ENCODE results near the gene DROSHA.
A peak's percentile ranks its signal among the peaks of the same experiment; 100 is the strongest.

DROSHA gene

DNA sequence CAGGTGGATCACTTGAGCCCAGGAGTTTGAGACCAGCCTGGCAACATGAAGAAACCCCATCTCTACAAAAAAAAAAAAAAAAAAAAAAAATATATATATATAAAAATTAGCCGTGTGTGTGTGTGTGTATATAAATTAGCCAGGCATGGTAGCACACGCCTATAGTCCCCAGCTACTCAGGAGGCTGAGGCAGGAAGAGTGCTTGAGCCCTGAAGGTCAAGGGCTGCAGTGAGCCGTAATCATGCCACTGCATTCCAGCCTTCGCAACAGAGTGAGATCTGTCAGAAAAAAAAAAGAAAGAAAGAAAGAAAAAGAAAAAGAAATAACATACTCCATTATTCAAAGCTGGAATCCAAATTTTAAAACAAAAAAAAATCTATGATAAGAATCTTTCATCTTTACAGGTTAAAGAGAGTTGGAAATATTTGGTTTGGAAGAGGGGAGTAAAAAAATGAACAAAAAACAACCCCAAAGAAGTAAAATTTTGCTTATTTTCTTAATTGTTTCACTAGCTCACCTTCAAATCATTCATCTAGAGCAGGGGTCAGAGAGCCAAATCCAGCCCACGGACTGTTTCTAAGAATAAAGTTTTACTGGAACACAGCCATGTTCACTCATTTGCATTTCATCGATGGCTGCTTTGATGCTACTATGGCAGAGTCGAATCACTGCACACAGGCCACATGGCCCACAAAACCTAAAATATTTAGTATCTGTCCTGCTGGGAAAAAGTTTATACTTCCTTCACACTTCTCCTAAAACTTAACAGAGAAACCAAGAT is 109.9 kb downstream of the DROSHA start:
- no peak for ATAC-seq
- Mint-ChIP-seq H3K4me1 (no peaks in the 10 kb centered on the region), H3K27me3 (no peaks in the 10 kb centered on the region), H3K4me3 (no peak overlapping the region), H3K27ac (peak overlapping the region in 1 of 2 donors; percentile 68), H3K9me3 (no peaks in the 10 kb centered on the region)
- no peak for DNase-seq

DNA sequence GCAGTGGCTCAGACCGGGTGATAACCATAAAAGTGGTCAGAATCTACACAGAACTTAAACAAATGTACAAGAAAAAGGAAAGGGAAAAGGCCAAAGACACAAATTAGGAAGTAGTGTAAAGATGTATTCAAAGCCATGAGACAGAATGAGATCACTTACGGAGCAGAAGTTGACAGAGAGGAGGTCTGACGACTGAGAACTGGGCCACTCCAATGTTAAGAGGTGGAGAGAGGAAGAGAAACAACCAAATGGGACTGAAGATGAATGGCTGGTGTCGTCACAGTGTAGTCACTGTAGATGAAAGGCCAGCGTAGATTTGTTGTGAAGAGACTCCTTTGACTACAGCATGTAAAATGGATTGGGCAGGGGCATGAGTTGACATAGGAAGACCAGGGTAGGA is 114.4 kb downstream of the DROSHA start:
- ATAC-seq (no peak), DNase-seq (no peak)
- Mint-ChIP-seq H3K4me1 (peaks cover 6% of the 10 kb centered on the region), H3K27ac (no peak overlapping the region), H3K9me3 (no peaks in the 10 kb centered on the region), H3K27me3 (no peaks in the 10 kb centered on the region), H3K4me3 (no peak overlapping the region)

DNA sequence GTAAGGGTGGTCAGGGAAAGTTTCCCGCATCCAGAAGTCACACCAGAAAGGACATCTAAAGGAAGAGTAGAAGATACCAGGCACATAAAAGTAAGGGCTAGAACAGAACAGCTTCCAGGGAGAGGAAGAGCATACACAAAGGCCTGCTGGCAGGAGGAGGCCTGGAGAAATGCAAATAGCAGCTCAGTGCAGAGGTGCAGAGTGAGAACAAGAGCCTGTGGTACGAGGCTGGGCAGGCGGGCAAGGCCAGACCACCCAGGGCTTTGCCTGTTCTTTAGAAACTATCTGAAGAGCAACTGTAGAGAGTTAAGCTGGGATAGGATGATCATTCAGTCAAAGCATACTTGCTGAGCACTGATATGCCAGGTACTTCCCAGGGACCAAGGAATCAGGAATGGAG is 115.3 kb downstream of the DROSHA start:
- DNase-seq (no peak), ATAC-seq (no peak)
- Mint-ChIP-seq H3K4me3 (no peak overlapping the region), H3K4me1 (peaks cover 6% of the 10 kb centered on the region), H3K27me3 (no peaks in the 10 kb centered on the region), H3K27ac (no peak overlapping the region), H3K9me3 (no peaks in the 10 kb centered on the region)

DNA sequence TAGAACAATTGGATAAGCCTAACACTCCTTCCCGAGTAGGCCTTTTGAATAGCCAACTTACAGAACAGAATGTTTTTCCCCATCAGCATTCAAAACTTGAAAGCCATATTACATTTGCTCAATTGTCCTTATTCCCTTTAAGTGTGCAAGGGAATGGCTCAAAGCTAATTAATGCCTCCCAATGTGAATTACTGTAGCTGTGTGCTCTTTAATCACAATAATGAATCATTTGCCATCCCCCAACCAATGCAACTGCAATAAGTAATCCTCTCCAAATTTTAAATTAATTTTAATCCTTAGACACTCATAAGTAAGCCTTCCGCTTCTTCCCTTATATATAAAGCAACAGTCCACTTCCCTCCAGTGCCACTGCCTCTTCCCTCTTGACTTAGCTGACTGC is 115.9 kb downstream of the DROSHA start:
- no peaks in the 10 kb centered on the region for H3K9me3 Mint-ChIP-seq
- no peak overlapping the region for H3K4me3 Mint-ChIP-seq
- H3K27ac Mint-ChIP-seq: no peak overlapping the region
- no peaks in the 10 kb centered on the region for H3K27me3 Mint-ChIP-seq
- DNase-seq (no peak), ATAC-seq (no peak)
- peaks cover 6% of the 10 kb centered on the region for H3K4me1 Mint-ChIP-seq

DNA sequence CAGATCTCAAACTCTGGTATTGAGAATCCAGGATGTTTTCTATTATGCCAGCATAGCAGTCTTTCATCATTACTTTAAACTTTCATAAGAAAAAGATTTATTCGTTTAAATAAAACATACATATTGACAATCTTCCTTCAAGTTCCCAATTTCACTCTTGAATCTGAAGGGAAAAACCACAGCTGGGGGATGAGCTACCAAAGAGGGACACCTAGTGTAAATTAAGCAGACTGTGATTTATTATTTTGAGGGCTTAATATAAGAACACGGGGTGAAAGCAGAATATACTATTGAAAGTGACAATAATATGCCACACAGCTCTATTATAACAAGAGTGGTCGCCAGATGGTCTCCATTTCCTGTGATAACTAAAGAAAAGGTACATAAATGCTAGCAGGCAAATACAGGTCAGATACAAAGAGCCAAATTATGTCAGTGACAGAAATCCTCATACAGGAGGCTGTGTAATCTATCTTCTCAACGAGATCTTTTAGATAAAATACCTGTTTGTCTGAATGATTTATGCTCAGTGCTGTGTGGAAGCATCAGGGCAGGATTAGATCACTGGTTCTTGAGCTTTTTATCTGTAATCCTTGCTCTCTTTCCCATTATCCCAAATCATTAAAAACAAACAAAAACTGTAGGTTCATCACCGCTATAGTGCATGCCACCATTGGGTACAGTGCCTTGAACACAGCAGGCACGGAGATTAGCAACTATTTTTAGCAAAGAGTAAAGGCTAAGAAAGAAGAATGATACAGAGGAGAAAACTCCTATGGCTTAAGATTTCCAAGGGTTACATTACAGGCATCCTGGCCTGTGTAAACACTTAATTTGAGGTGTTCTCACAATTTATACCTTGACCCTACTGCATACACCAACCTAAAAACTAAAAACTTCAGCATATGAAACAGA is 116.6 kb downstream of the DROSHA start:
- Mint-ChIP-seq H3K9me3 (no peaks in the 10 kb centered on the region), H3K27ac (peak overlapping the region in 1 of 2 donors; percentile 34), H3K4me1 (peaks cover 6% of the 10 kb centered on the region), H3K27me3 (no peaks in the 10 kb centered on the region), H3K4me3 (no peak overlapping the region)
- no peak for ATAC-seq
- DNase-seq: no peak

DNA sequence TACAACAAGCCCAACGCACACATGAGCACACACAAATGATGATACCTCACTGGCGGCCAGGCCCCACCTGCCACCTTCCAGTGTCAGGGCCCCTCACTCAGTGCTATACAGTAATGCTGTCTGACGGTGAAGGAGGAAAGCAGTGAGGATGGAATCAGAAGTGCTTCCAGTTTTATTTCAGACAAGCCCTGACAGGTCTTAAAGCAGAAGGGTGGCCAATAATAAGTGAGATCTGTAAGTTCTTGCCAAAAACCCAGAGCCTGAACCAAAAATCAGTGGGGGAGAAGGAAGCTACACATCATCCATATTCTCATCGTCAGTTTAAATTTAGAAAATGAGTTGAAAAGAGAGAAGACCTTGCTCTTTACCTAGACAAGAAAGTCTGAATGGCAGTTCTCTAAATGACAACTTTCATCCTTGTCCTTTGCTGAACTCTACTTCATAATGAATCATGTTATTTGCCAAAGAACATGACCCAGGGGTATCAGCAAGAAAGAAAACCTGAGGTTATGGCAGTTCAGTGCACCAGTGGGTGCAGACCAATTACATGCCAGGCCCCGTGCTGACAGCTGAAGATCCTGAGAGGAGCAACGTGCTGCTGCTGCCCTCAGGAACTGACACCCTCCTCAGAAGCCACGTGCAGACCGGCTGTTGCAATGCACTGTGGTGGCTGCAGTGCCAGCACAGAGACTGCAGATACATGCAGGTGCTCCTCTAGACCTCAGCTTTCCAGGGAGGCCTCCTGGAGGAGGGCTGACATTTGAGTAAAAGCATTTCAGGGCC is 118.7 kb downstream of the DROSHA start:
- peaks cover 6% of the 10 kb centered on the region for H3K4me1 Mint-ChIP-seq
- no peaks in the 10 kb centered on the region for H3K27me3 Mint-ChIP-seq
- peak overlapping the region in 1 of 2 donors; percentile 21 for H3K27ac Mint-ChIP-seq
- DNase-seq: no peak
- H3K9me3 Mint-ChIP-seq: no peaks in the 10 kb centered on the region
- no peak for ATAC-seq
- no peak overlapping the region for H3K4me3 Mint-ChIP-seq

DNA sequence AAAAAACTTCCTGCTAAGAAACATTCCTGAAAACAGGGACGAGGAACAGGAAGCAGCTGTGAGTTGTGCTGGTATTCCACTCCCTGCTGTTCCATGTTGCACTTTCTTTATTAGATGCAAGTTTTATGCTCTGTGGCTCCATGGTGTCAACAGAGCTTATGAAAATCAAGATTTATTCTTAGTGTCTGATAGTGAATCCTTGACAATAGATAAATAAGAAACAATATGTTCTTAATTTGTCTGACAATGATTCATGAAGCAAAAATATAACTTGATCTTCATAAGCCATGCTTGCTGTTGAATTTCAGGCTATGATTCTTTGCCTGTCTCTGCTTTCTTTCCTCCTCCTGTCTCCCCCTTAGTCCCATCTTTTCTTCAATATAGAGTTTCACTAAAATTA is 119.6 kb downstream of the DROSHA start:
- ATAC-seq: no peak
- Mint-ChIP-seq H3K9me3 (no peaks in the 10 kb centered on the region), H3K27me3 (no peaks in the 10 kb centered on the region), H3K27ac (peak overlapping the region in 1 of 2 donors; percentile 13), H3K4me3 (no peak overlapping the region), H3K4me1 (peaks cover 6% of the 10 kb centered on the region)
- DNase-seq: no peak

- H3K27me3 Mint-ChIP-seq: no peaks in the 10 kb centered on the region
- ATAC-seq (no peak), DNase-seq (no peak)
- no peaks in the 10 kb centered on the region for H3K9me3 Mint-ChIP-seq
- no peak overlapping the region for H3K27ac Mint-ChIP-seq
- peaks cover 6% of the 10 kb centered on the region for H3K4me1 Mint-ChIP-seq
- no peak overlapping the region for H3K4me3 Mint-ChIP-seq
Observed at GRCh38 chr5:31410089-31410488, 121.8 kb downstream of the DROSHA start.

DNA sequence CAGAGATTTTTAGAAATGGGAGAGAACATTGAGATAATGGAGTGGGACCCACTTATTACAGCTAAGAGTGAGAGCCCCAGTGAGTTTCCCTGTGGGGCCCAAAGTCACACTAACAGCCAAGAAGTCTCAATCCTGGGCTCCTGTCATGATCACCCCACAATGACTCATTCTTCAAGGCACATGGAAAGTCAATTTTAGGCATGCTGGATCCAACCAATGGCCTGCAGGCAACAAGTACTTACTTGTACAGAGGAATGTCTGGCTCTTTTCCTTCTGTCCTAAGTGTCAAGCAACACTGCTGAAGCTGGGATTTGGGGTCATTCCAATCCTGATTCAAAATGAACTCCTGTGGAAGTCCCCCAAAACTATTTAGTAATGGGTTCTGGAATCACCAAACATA is 123.1 kb downstream of the DROSHA start:
- H3K9me3 Mint-ChIP-seq: no peaks in the 10 kb centered on the region
- H3K27me3 Mint-ChIP-seq: no peaks in the 10 kb centered on the region
- DNase-seq: no peak
- H3K27ac Mint-ChIP-seq: no peak overlapping the region
- H3K4me3 Mint-ChIP-seq: no peak overlapping the region
- peaks cover 3% of the 10 kb centered on the region for H3K4me1 Mint-ChIP-seq
- ATAC-seq: no peak

- ATAC-seq (no peak), DNase-seq (no peak)
- Mint-ChIP-seq H3K27me3 (no peaks in the 10 kb centered on the region), H3K4me1 (no peaks in the 10 kb centered on the region), H3K9me3 (no peaks in the 10 kb centered on the region), H3K27ac (peak overlapping the region in 1 of 2 donors; percentile 22), H3K4me3 (no peak overlapping the region)
Observed at GRCh38 chr5:31407921-31408693, 123.8 kb downstream of the DROSHA start.

- H3K4me1 Mint-ChIP-seq: no peaks in the 10 kb centered on the region
- H3K27me3 Mint-ChIP-seq: no peaks in the 10 kb centered on the region
- ATAC-seq (no peak), DNase-seq (no peak)
- H3K4me3 Mint-ChIP-seq: no peak overlapping the region
- no peaks in the 10 kb centered on the region for H3K9me3 Mint-ChIP-seq
- no peak overlapping the region for H3K27ac Mint-ChIP-seq
Observed at GRCh38 chr5:31404325-31404724, 127.6 kb downstream of the DROSHA start.

GRCh38 chr5:31401691-31402090 is 130.2 kb downstream of the DROSHA start:
- no peak for DNase-seq
- H3K4me1 Mint-ChIP-seq: no peaks in the 10 kb centered on the region
- H3K27ac Mint-ChIP-seq: no peak overlapping the region
- no peaks in the 10 kb centered on the region for H3K27me3 Mint-ChIP-seq
- H3K9me3 Mint-ChIP-seq: no peaks in the 10 kb centered on the region
- no peak for ATAC-seq
- H3K4me3 Mint-ChIP-seq: no peak overlapping the region

DNA sequence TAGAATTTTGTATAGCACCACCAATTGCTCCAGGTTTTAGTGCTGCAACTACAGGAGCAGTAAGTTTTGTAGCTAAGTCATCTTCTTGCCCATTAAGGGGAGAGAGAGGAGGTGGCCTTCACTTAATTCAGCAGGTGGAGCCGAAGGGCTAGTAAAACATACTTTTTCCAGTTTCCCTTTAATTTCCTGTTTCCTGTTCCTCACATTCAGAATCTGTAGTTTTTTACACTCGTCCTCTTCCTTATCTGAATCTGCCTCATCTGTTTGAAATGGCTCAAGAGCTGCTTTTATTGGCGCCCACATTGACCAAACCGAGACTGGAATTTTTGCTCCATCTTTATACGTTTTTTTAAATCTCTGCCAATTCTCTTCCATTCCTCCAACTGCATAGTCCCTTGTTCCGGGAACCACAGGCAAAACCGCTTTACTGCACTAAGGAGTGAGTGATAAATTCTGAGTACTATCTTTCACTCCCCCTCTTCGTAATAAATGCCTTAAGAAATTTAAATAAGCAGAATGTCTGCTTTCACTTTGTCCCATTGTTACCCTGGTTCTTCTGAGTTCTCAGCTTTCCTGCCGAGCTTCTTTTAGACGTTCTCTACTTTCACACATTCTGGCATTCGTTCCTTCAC is 133.9 kb downstream of the DROSHA start:
- Mint-ChIP-seq H3K27ac (no peak overlapping the region), H3K4me3 (no peak overlapping the region), H3K27me3 (no peaks in the 10 kb centered on the region), H3K9me3 (no peaks in the 10 kb centered on the region), H3K4me1 (no peaks in the 10 kb centered on the region)
- DNase-seq (no peak), ATAC-seq (no peak)

- Mint-ChIP-seq H3K9me3 (no peaks in the 10 kb centered on the region), H3K4me1 (no peaks in the 10 kb centered on the region), H3K27me3 (no peaks in the 10 kb centered on the region), H3K27ac (no peak overlapping the region), H3K4me3 (no peak overlapping the region)
- no peak for DNase-seq
- no peak for ATAC-seq
Observed at GRCh38 chr5:31396611-31397295, 135.1 kb downstream of the DROSHA start.
